ENCODE data around the gene CRIP2.

Gene CRIP2

DNA sequence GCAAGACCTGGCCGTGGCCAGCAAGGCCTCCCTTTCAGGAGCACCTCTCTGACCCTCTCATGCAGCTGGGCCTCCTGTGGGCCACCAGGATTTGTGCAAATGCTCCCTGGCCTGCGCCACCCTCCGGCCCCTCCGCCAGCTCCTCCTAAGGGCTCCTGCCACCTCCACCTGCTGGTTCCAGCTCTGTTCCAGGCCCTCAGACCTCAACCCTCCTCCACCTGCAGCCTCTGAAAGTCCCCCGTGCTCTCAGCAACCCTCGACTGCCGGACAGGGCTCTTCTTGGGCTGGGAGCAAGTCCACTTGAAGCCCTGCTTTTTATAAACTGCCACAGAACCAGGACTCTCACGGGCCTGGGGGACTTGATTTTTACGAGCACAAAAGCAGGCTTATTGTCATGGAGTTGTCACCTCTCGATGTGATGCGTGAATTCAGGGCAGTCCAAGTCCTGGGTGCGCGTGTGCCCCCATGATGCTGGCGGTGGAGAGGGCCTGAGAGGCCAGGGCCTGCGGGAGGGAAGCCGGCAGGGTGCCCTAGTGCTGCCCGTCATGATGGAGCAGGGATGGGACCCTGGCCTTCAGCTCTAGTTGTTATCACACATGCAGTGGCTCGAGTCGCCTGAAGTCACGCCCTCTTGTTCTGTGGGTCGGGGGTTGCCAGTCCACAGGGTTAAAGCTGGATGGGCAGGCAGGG lies 25.6 kb downstream of the CRIP2 start:
- Mint-ChIP-seq H3K9me3 (no peaks in the 10 kb centered on the region), H3K36me3 (ENCODE audit: insufficient read depth) (peaks cover 26% of the 10 kb centered on the region), H3K4me3 (peak overlapping the region; percentile 11), H3K27me3 (no peaks in the 10 kb centered on the region), H3K4me1 (no peaks in the 10 kb centered on the region), H3K27ac (ENCODE audit: low read depth) (peak overlapping the region; percentile 19)
- DNase-seq (ENCODE audit: low spot score in 2 of 2) (peak in 1 of 2 donors; percentile 14), ATAC-seq (replicated peaks; ENCODE audit: extremely low read depth, poor library complexity, severe bottlenecking) (no peak)

DNA sequence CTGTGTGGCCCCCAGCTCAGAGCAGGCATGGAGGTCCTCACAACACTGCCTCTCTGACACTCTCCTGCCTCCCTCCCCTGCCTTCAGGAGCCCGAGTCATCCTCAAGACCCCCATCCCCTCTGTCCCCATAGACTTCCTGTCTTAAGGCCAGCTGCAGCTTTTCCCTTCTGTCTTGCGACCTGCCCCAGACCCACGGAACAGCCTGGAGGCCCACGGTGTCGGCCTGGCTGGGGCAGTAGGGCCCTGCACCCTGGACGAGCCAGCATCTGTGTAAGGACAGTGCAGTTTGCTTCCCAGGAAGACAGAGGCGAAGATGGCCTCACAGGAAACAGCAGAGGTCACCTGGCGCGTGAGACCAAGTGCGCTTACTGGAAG lies 26.1 kb downstream of the CRIP2 start:
- no peak overlapping the region for H3K4me3 Mint-ChIP-seq
- H3K4me1 Mint-ChIP-seq = no peaks in the 10 kb centered on the region
- peaks cover 26% of the 10 kb centered on the region for H3K36me3 Mint-ChIP-seq (ENCODE audit: insufficient read depth)
- no peak overlapping the region for H3K27ac Mint-ChIP-seq (ENCODE audit: low read depth)
- no peak for ATAC-seq (replicated peaks; ENCODE audit: extremely low read depth, poor library complexity, severe bottlenecking)
- H3K27me3 Mint-ChIP-seq = no peaks in the 10 kb centered on the region
- DNase-seq (ENCODE audit: low spot score in 2 of 2) = no peak
- H3K9me3 Mint-ChIP-seq = no peaks in the 10 kb centered on the region

DNA sequence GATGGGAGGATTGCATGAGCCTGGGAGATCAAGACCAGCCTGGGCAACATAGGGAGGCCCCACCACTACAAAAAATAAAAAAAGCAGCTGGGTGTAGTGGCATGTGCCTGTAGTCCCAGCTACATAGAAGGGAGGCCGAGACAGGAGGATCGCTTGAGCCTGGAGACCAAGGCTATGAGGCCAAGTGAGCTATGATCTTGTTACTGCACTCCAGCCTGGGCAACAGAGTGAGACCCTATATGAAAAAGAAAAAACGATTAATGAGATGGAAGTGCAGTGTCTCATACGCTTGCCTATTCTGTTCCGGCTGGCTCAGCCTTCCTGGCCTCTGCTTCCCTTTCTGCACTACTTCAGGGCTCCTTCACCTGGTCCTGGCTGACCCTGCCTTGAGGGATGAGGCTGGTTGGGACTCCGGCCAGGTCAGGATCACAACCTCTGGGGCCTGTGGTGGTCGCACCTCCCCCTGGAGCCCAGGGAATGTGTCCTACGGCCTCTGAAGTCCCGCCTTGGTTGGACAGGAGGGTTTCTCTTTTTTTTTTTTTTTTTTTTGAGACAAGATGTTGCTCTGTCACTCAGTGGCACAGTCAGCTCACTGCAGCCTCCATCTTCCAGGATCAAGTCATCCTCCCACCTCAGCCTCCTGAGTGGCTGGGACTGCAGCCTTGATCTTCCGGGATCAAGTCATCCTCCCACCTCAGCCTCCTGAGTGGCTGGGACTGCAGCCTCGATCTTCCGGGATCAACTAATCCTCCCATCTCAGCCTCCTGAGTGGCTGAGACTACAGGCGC lies 27.1 kb downstream of the CRIP2 start:
- no peak for DNase-seq (ENCODE audit: low spot score in 2 of 2)
- no peak for ATAC-seq (replicated peaks; ENCODE audit: extremely low read depth, poor library complexity, severe bottlenecking)
- H3K27ac Mint-ChIP-seq (ENCODE audit: low read depth) = no peak overlapping the region
- no peaks in the 10 kb centered on the region for H3K9me3 Mint-ChIP-seq
- H3K36me3 Mint-ChIP-seq (ENCODE audit: insufficient read depth) = peaks cover 26% of the 10 kb centered on the region
- H3K4me3 Mint-ChIP-seq = no peak overlapping the region
- H3K27me3 Mint-ChIP-seq = no peaks in the 10 kb centered on the region
- H3K4me1 Mint-ChIP-seq = no peaks in the 10 kb centered on the region

DNA sequence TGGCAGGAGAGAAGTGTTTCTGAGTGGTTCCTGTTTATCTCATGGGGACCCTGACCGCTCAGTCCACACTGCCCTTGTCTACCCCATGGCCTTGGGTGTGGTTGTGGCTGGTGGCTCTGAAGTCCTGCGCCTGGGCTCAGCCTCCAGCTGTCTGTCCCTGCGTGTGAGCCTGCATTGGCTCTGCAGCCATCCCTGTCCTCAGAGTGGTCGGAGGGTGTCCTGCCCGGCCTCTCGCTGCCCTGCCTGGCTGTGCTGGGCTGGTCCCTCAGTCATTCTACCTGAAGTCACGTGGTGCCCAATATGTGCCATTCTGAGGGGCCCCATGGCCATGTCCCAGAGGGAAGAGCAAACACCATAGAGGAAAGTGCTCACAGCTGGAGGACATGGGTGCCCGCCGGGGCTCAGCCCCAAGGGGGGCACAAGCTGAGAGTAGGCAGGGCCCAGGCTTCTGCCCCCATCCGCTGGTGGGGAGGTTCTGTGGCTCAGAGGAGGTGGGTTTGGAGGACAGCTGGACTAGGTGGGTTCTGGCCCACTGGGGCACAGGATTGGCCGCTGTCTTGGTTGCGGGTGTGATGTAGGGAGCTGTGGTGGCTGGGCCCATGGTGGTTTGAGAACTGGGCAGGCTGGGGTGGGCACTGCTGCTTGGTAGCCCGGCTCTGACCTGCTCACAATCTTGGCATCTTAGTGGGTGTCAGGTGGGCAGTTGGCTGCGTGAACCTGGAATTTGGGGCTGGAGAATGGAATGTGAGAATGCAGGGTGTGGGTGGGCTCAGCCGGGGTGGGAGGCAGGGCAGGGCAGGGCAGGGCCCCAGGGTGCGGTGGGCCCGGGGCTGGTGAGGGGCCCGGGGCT lies 28.1 kb downstream of the CRIP2 start:
- Mint-ChIP-seq H3K27me3 (peaks cover 5% of the 10 kb centered on the region), H3K27ac (ENCODE audit: low read depth) (peak overlapping the region; percentile 64), H3K36me3 (ENCODE audit: insufficient read depth) (peaks cover 22% of the 10 kb centered on the region), H3K9me3 (no peaks in the 10 kb centered on the region), H3K4me3 (peak overlapping the region; percentile 32), H3K4me1 (no peaks in the 10 kb centered on the region)
- DNase-seq (ENCODE audit: low spot score in 2 of 2) (no peak), ATAC-seq (replicated peaks; ENCODE audit: extremely low read depth, poor library complexity, severe bottlenecking) (no peak)

DNA sequence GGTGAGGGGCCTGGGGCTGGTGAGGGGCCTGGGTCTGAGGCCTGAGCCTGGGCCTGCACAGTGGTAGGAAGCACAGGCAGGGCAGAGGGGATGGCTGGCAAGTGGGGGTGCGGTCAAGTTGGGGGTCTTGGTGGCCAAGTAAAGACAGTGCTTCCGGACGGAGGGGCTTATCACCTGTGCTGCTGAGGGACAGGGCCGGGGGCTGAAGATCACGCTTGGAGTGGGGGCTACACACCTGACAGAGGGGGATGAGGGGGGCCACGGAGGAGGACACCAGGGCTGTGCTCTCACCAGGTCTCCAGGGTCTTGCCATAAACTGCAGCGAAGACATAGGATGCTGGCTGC lies 28.6 kb downstream of the CRIP2 start:
- ATAC-seq (replicated peaks; ENCODE audit: extremely low read depth, poor library complexity, severe bottlenecking) (no peak), DNase-seq (ENCODE audit: low spot score in 2 of 2) (no peak)
- peak overlapping the region; percentile 32 for H3K4me3 Mint-ChIP-seq
- no peaks in the 10 kb centered on the region for H3K4me1 Mint-ChIP-seq
- H3K36me3 Mint-ChIP-seq (ENCODE audit: insufficient read depth) = peaks cover 17% of the 10 kb centered on the region
- no peaks in the 10 kb centered on the region for H3K9me3 Mint-ChIP-seq
- peaks cover 11% of the 10 kb centered on the region for H3K27me3 Mint-ChIP-seq
- H3K27ac Mint-ChIP-seq (ENCODE audit: low read depth) = peak overlapping the region; percentile 64

DNA sequence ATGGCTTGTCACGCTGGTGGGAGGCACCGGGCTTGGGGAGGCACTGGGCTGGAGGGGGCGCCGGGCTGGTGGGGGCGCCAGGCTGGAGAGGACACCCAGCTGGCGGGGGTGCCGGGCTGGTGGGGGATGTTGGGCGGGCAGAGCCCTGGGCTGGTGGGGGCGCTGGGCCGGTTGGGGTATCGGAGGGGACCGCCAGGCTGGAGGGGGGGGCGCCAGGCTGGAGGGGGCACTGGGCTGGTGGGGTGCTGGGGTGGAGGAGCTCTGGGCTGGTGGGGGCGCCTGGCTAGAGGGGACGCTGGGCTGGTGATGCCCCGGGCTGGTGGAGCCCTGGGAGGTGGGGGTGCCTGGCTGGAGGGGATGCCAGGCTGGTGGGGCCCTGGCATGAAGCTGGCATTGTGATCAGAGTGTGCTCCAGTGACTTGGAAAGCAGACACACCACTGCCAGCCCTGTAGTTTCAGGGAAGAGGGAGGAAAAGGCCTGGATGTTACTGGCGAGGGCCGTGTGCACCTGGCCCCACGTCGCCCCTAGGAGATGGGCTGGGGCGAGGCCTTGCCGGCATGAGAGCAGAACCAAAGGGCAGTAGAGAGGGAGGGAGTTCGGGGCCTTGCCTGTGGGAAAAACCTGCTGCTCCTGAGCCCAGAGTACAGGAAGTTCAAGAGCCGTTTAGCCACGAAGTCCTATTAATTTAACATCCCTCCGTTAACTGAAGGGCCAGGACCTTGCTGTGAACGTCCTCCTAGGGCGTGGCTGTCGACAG lies 29.5 kb downstream of the CRIP2 start:
- Mint-ChIP-seq H3K27ac (ENCODE audit: low read depth) (peak overlapping the region; percentile 49), H3K9me3 (no peaks in the 10 kb centered on the region), H3K36me3 (ENCODE audit: insufficient read depth) (peaks cover 11% of the 10 kb centered on the region), H3K4me1 (no peaks in the 10 kb centered on the region), H3K4me3 (no peak overlapping the region), H3K27me3 (peaks cover 20% of the 10 kb centered on the region)
- ATAC-seq (replicated peaks; ENCODE audit: extremely low read depth, poor library complexity, severe bottlenecking) (no peak), DNase-seq (ENCODE audit: low spot score in 2 of 2) (no peak)

DNA sequence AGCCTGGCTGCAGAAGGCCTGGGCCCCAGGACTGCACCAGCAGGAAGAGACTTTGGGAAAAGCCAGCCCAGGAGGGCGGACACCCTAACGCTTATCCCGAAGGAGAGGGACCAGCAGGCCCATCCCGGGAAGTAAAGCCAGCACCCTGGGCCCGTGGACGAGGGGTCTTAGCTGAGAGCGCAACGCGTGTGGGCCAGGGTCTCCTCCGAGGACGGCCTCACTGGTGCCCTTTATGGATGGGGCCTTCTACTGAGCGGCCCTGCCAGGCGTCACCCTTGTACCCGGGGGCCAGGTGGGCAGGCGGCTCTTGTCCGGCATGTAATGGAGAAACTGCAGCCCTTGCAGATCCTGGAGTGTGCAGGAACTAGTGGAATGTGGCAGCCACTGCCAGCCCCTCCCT lies 30.5 kb downstream of the CRIP2 start:
- DNase-seq (ENCODE audit: low spot score in 2 of 2) = no peak
- Mint-ChIP-seq H3K9me3 (no peaks in the 10 kb centered on the region), H3K36me3 (ENCODE audit: insufficient read depth) (peaks cover 10% of the 10 kb centered on the region), H3K27ac (ENCODE audit: low read depth) (no peak overlapping the region), H3K27me3 (peaks cover 22% of the 10 kb centered on the region), H3K4me1 (no peaks in the 10 kb centered on the region), H3K4me3 (no peak overlapping the region)
- ATAC-seq (replicated peaks; ENCODE audit: extremely low read depth, poor library complexity, severe bottlenecking) = no peak

DNA sequence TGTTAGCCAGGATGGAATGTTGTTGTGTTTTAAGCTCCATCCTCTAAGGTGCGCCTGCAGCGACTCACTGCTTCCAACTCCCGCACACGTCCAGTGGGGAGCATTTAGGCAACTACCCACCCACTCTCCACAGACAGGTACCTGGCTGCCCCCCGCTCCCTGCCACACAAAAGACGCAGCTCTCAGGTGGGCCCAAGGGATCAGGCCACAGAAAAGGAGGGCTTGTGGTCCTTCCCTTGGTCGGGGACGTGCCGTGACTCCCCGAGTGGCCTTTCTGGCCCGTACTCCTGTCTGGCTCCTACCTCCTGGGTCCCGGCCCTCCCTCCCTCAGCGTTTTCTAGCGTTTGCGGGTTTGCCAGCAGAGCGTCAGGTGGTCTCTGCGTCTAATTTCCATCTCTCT lies 32.6 kb downstream of the CRIP2 start:
- Mint-ChIP-seq H3K4me3 (no peak overlapping the region), H3K4me1 (no peaks in the 10 kb centered on the region), H3K36me3 (ENCODE audit: insufficient read depth) (peaks cover 4% of the 10 kb centered on the region), H3K27ac (ENCODE audit: low read depth) (no peak overlapping the region), H3K27me3 (peaks cover 42% of the 10 kb centered on the region), H3K9me3 (no peaks in the 10 kb centered on the region)
- ATAC-seq (replicated peaks; ENCODE audit: extremely low read depth, poor library complexity, severe bottlenecking) = no peak
- no peak for DNase-seq (ENCODE audit: low spot score in 2 of 2)

DNA sequence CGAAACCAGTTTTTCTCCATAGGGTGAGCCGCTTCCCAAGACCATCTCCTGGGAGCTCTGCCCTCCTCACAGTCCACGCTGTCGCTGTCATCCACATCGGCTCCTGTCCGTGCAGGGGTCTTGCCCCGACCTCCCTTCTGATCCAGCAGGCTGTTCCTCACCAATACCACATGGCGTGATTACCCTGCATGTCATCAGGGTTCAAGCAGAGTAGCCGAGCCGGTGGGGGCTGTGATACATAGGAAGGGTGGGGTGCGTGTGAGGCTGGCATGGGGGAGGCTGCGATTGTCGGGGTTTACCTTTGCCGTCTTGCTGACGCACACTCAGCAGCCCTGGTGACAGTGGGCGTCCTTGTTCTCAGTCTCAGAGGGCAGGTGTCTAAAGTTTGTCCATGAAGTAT lies 33.4 kb downstream of the CRIP2 start:
- ATAC-seq (replicated peaks; ENCODE audit: extremely low read depth, poor library complexity, severe bottlenecking) (no peak), DNase-seq (ENCODE audit: low spot score in 2 of 2) (no peak)
- H3K36me3 Mint-ChIP-seq (ENCODE audit: insufficient read depth) = peaks cover 2% of the 10 kb centered on the region
- H3K4me1 Mint-ChIP-seq = no peaks in the 10 kb centered on the region
- H3K27me3 Mint-ChIP-seq = peaks cover 50% of the 10 kb centered on the region
- H3K4me3 Mint-ChIP-seq = no peak overlapping the region
- no peak overlapping the region for H3K27ac Mint-ChIP-seq (ENCODE audit: low read depth)
- no peaks in the 10 kb centered on the region for H3K9me3 Mint-ChIP-seq

DNA sequence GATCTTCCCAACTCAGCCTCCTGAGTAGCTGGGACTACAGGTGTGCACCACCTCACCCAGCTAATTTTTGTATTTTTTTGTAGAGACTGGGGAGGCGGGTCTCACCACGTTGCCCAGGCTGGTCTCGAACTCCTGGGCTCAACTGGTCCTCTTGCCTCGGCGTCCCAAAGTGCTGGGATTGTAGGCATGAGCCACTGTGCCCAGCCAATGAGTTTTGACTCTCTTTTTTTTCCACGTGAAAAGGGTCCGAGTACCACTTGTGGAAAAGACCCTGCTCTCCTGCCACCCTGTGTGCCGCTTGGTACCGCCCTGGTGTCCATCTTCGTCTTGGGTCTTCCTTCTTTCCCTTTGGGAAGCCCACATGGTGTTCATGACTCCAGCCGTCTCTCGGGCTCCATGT lies 34.0 kb downstream of the CRIP2 start:
- no peak overlapping the region for H3K27ac Mint-ChIP-seq (ENCODE audit: low read depth)
- no peak overlapping the region for H3K4me3 Mint-ChIP-seq
- no peaks in the 10 kb centered on the region for H3K4me1 Mint-ChIP-seq
- no peaks in the 10 kb centered on the region for H3K9me3 Mint-ChIP-seq
- no peaks in the 10 kb centered on the region for H3K36me3 Mint-ChIP-seq (ENCODE audit: insufficient read depth)
- DNase-seq (ENCODE audit: low spot score in 2 of 2) (no peak), ATAC-seq (replicated peaks; ENCODE audit: extremely low read depth, poor library complexity, severe bottlenecking) (no peak)
- peaks cover 55% of the 10 kb centered on the region for H3K27me3 Mint-ChIP-seq

DNA sequence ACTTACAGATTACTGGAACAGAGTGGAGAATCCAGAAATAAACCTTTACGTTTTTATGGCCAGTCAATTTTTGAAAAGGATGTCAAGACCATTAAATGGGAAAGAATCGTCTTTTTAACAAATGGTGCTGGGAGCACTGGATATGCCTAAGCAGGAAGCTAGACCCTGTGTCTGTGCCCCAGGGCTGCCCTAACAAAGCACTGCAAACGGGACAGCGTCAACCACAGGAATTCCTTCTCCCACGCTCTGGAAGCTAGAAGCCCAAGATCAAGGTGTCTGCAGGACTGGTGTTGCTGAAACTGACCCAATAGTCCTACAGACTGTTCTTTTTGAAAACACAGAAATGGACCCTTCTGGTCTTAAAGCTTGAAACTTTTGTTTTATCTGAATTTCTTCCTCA lies 42.5 kb downstream of the CRIP2 start:
- Mint-ChIP-seq H3K36me3 (ENCODE audit: insufficient read depth) (peaks cover 4% of the 10 kb centered on the region), H3K9me3 (no peaks in the 10 kb centered on the region), H3K27me3 (peaks cover 87% of the 10 kb centered on the region), H3K4me3 (no peak overlapping the region), H3K27ac (ENCODE audit: low read depth) (no peak overlapping the region), H3K4me1 (no peaks in the 10 kb centered on the region)
- no peak for DNase-seq (ENCODE audit: low spot score in 2 of 2)
- no peak for ATAC-seq (replicated peaks; ENCODE audit: extremely low read depth, poor library complexity, severe bottlenecking)

DNA sequence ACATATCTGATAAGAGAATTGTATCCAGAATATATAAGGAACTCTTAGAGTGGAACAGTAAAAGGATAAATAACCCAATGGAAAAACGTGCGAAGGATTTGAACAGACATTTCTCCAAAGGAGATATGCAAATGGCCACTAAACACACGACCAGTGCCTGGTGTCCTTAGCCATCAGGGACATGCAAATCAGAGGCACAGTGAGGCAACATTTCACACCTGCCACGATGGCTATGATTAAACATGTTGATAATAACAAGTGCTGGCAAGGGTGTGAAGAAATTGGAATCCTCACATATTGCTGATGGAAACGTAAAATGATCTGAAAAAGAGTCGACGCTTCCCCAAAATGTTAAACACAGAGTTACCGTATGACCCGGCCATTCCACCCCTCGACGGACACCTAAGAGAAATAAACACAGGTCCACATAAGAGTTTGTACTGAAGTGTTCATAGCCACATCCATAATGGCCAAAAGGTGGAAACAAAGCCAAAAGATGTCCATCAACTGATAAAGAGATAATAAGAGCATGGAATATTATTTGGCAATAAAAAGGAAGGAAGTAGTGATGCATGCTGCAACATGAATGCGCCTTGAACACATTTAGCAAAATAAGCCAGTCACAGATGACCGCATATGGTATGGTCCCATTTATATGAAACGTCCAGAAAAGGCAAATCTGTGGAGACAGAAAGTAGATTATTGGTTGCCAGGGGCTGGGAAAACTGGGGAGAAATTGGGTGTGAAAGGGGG lies 45.5 kb downstream of the CRIP2 start:
- Mint-ChIP-seq H3K9me3 (no peaks in the 10 kb centered on the region), H3K36me3 (ENCODE audit: insufficient read depth) (peaks cover 5% of the 10 kb centered on the region), H3K27me3 (peaks cover 73% of the 10 kb centered on the region), H3K4me1 (no peaks in the 10 kb centered on the region), H3K4me3 (no peak overlapping the region), H3K27ac (ENCODE audit: low read depth) (no peak overlapping the region)
- DNase-seq (ENCODE audit: low spot score in 2 of 2) (no peak), ATAC-seq (replicated peaks; ENCODE audit: extremely low read depth, poor library complexity, severe bottlenecking) (no peak)
